IMR-90 (cell line): Measurements from ENCODE around the gene DENND1C. TPM values are rescaled to one million over a fixed set of nuclear protein-coding genes. Genes with fewer than 3 reads are reported as not detected.

Experiments used
- ATAC-seq: fragments of 200-7000 bp; cut with Tn5 transposase; 2 replicates; pipeline ENCODE4 v1.9.1; 2020; ENCODE audit warnings: low read depth, mild to moderate bottlenecking, moderate library complexity
- BruUV-seq: library from RNA; stranded (reverse); fragments of 400-500 nt; replicated peaks from 2 replicates; lab custom pipeline; 2021; lab: Mats Ljungman, UMichigan
- CTCF ChIA-PET: fragments of 300-600 bp; formaldehyde crosslinking; extraction: SDS; loops from one replicate; lab custom pipeline; 2021; ENCODE audit warnings: antibody characterized with exemption; lab: Yijun Ruan, JAX
- POLR2A ChIA-PET: fragments of 300-600 bp; sonication (Branson Sonifier 250); formaldehyde crosslinking; loops from one replicate; lab custom pipeline; 2022; ENCODE audit warnings: antibody characterized with exemption; ENCODE audit not compliant: unreplicated experiment; lab: Charles Lee
- DNase-seq: peaks from one replicate; pipeline ENCODE4 v3.0.0; 2013
- H2AFZ ChIP-seq: replicated peaks from 2 replicates; pipeline ENCODE3; 2013; ENCODE audit warnings: low read length, mild to moderate bottlenecking; ENCODE audit not compliant: poor library complexity
- H2AK5ac ChIP-seq: 2 replicates; pipeline ENCODE4 v1.6.1; 2013; ENCODE audit warnings: low read depth, low read length, inconsistent platforms
- H2AK9ac ChIP-seq: replicated peaks from 2 replicates; pipeline ENCODE3; 2013; ENCODE audit warnings: mild to moderate bottlenecking, low read depth, low read length, moderate library complexity; ENCODE audit not compliant: poor library complexity
- H2BK120ac ChIP-seq: 2 replicates; pipeline ENCODE4 v1.6.1; 2013; ENCODE audit warnings: low read depth, low read length, inconsistent platforms
- H2BK15ac ChIP-seq: 3 replicates; pipeline ENCODE4 v1.6.1; 2013; ENCODE audit warnings: low read depth, low read length, inconsistent platforms
- H2BK20ac ChIP-seq: 2 replicates; pipeline ENCODE4 v1.6.1; 2013; ENCODE audit warnings: low read depth, mild to moderate bottlenecking, inconsistent platforms, low read length, moderate library complexity
- H2BK5ac ChIP-seq: 2 replicates; pipeline ENCODE4 v1.6.1; 2013; ENCODE audit warnings: mild to moderate bottlenecking, low read depth, low read length, inconsistent platforms; ENCODE audit not compliant: poor library complexity, severe bottlenecking
- H3K14ac ChIP-seq: replicated peaks from 2 replicates; pipeline ENCODE4 v1.6.1; 2013; ENCODE audit warnings: low read depth, low read length, inconsistent platforms
- H3K18ac ChIP-seq: 2 replicates; pipeline ENCODE4 v1.6.1; 2013; ENCODE audit warnings: low read depth, low read length, control low read depth
- H3K23ac ChIP-seq: 2 replicates; pipeline ENCODE4 v1.6.1; 2013; ENCODE audit warnings: low read depth, low read length, inconsistent platforms
- H3K27ac ChIP-seq: 2 replicates; pipeline ENCODE4 v1.5.1; 2013; ENCODE audit warnings: mild to moderate bottlenecking, control low read depth, low read length; ENCODE audit not compliant: insufficient read depth
- H3K27me3 ChIP-seq: 2 replicates; pipeline ENCODE4 v1.6.1; 2013; ENCODE audit warnings: low read length; ENCODE audit not compliant: control insufficient read depth, insufficient read depth
- H3K36me3 ChIP-seq: 2 replicates; pipeline ENCODE4 v1.6.1; 2013; ENCODE audit warnings: low read length, mixed read lengths; ENCODE audit not compliant: control insufficient read depth, insufficient read depth
- H3K4ac ChIP-seq: 2 replicates; pipeline ENCODE4 v1.6.1; 2013; ENCODE audit warnings: low read depth, low read length, inconsistent platforms
- H3K4me1 ChIP-seq: 2 replicates; pipeline ENCODE4 v1.6.1; 2013; ENCODE audit warnings: low read length, mixed read lengths; ENCODE audit not compliant: control insufficient read depth, insufficient read depth
- H3K4me2 ChIP-seq: 2 replicates; pipeline ENCODE4 v1.6.1; 2013; ENCODE audit warnings: low read depth, mild to moderate bottlenecking, control low read depth, low read length, moderate library complexity
- H3K4me3 ChIP-seq: 2 replicates; pipeline ENCODE4 v1.5.1; 2013; ENCODE audit warnings: low read depth, mild to moderate bottlenecking, control low read depth, low read length, moderate library complexity; ENCODE audit not compliant: insufficient read depth
- H3K56ac ChIP-seq: 2 replicates; pipeline ENCODE4 v1.6.1; 2013; ENCODE audit warnings: low read length, inconsistent platforms; ENCODE audit not compliant: insufficient read depth; ENCODE audit errors: extremely low read depth
- H3K79me1 ChIP-seq, 2 experiments: 2 replicates each; pipeline ENCODE4 v1.6.1; 2013; ENCODE audit warnings: low read length in 2 of 2, inconsistent platforms in 1 of 2, low read depth in 1 of 2
- H3K9ac ChIP-seq: 2 replicates; pipeline ENCODE4 v1.6.1; 2013; ENCODE audit warnings: low read depth, low read length, control low read depth
- H3K9me1 ChIP-seq: 2 replicates; pipeline ENCODE4 v1.6.1; 2013; ENCODE audit warnings: low read length, inconsistent platforms; ENCODE audit not compliant: insufficient read depth
- H3K9me3 ChIP-seq: 2 replicates; pipeline ENCODE4 v1.6.1; 2013; ENCODE audit warnings: low read length; ENCODE audit not compliant: control insufficient read depth, insufficient read depth
- H4K20me1 ChIP-seq: 2 replicates; pipeline ENCODE4 v1.6.1; 2013; ENCODE audit warnings: low read length, inconsistent platforms; ENCODE audit not compliant: insufficient read depth
- H4K5ac ChIP-seq: 2 replicates; pipeline ENCODE4 v1.6.1; 2013; ENCODE audit warnings: mild to moderate bottlenecking, low read depth, low read length, control low read depth
- H4K8ac ChIP-seq, 2 experiments: 2 replicates each; pipeline ENCODE4 v1.6.1; 2013; ENCODE audit warnings: low read depth in 2 of 2, low read length in 2 of 2, control low read depth in 1 of 2, inconsistent platforms in 1 of 2
- H4K91ac ChIP-seq: 2 replicates; pipeline ENCODE4 v1.6.1; 2013; ENCODE audit warnings: low read depth, low read length, inconsistent platforms; ENCODE audit not compliant: insufficient read depth
- BHLHE40 ChIP-seq: fragments of 150-350 bp; IDR thresholded peaks from 2 replicates; pipeline ENCODE4 v1.6.1; 2016; ENCODE audit warnings: mild to moderate bottlenecking, low read depth, low read length
- CEBPB ChIP-seq: IDR thresholded peaks from 2 replicates; pipeline ENCODE4 v1.6.1; 2012; ENCODE audit warnings: low read depth, low read length, improper control_type of control experiment
- CHD1 ChIP-seq: IDR thresholded peaks from 2 replicates; pipeline ENCODE4 v1.6.1; 2012; ENCODE audit warnings: low read depth, low read length, improper control_type of control experiment
- FOS ChIP-seq: fragments of 150-350 bp; IDR thresholded peaks from 2 replicates; pipeline ENCODE4 v1.6.1; 2016; ENCODE audit warnings: low read depth, low read length
- MAFK ChIP-seq: IDR thresholded peaks from 2 replicates; pipeline ENCODE4 v1.6.1; 2012; ENCODE audit warnings: low read depth, low read length, improper control_type of control experiment
- MAZ ChIP-seq: IDR thresholded peaks from 2 replicates; pipeline ENCODE4 v1.6.1; 2012; ENCODE audit warnings: low read depth, mild to moderate bottlenecking, low read length, improper control_type of control experiment, moderate library complexity, borderline replicate concordance
- MXI1 ChIP-seq: IDR thresholded peaks from 2 replicates; pipeline ENCODE4 v1.6.1; 2012; ENCODE audit warnings: low read depth, mild to moderate bottlenecking, low read length, moderate library complexity, borderline replicate concordance
- NFE2L2 ChIP-seq: fragments of 150-350 bp; IDR thresholded peaks from 2 replicates; pipeline ENCODE4 v1.6.1; 2016; ENCODE audit warnings: low read depth, mild to moderate bottlenecking, low read length
- POLR2A ChIP-seq: IDR thresholded peaks from 2 replicates; pipeline ENCODE4 v1.6.1; 2012; ENCODE audit warnings: mild to moderate bottlenecking, low read depth, low read length
- RAD21 ChIP-seq: IDR thresholded peaks from 2 replicates; pipeline ENCODE4 v1.6.1; 2012; ENCODE audit warnings: low read length, improper control_type of control experiment
- RCOR1 ChIP-seq: IDR thresholded peaks from 2 replicates; pipeline ENCODE4 v1.6.1; 2012; ENCODE audit warnings: mild to moderate bottlenecking, low read length, improper control_type of control experiment; ENCODE audit not compliant: insufficient replicate concordance
- RFX5 ChIP-seq: IDR thresholded peaks from 2 replicates; pipeline ENCODE4 v1.8.0; 2012; ENCODE audit warnings: low read depth, mild to moderate bottlenecking, low read length, moderate library complexity
- SMC3 ChIP-seq: fragments of 150-350 bp; IDR thresholded peaks from 2 replicates; pipeline ENCODE4 v1.6.1; 2016; ENCODE audit warnings: low read depth, mild to moderate bottlenecking, antibody characterized with exemption, low read length, moderate library complexity
- USF2 ChIP-seq: fragments of 150-350 bp; IDR thresholded peaks from 2 replicates; pipeline ENCODE4 v1.6.1; 2017; ENCODE audit warnings: mild to moderate bottlenecking, antibody characterized with exemption, low read length, low read depth
- WGBS, 2 experiments: methylation state at CpG; one replicate each; pipeline versions ENCODE4 v1.1.5 to v1.1.7; 2013; ENCODE audit warnings: missing lambda C conversion rate in 2 of 2; ENCODE audit not compliant: insufficient read length in 1 of 2; ENCODE audit errors: extremely low coverage in 2 of 2; 5-methylcytosine and 5-hydroxymethylcytosine counted together
- dilution Hi-C: fragments of 300-500 bp; cut with HindIII; formaldehyde crosslinking; loops from one replicate; pipeline ENCODE4 v1.14.3; 2018; ENCODE audit warnings: low sequenced_read_pairs; ENCODE audit not compliant: unreplicated experiment
- in situ Hi-C: fragments of 300-500 bp; cut with MboI; formaldehyde crosslinking; loops from 3 replicates; pipeline ENCODE4 v1.14.3; 2019; ENCODE audit warnings: low sequenced_read_pairs, inconsistent platforms, mixed read lengths
- intact Hi-C: fragments of 100-400 bp; cut with micrococcal nuclease; formaldehyde crosslinking; loops from 2 replicates; pipeline ENCODE4 v1.10.0; 2022
- polyA plus RNA-seq, 3 experiments: library from polyadenylated mRNA; depleted of rRNA; stranded (reverse); fragments of >200 nt; gene quantifications; 2 replicates each; pipeline ENCODE4 v1.2.3, GENCODE V29; 2012; ENCODE audit warnings: low replicate concordance in 1 of 3
- total RNA-seq: library from RNA; depleted of rRNA; stranded (reverse); fragments of >200 nt; gene quantifications from 2 replicates; pipeline ENCODE4 v1.2.3, GENCODE V29; 2012
- TF ChIP-seq, protein P1 (sequence below): conservative IDR thresholded peaks from 2 replicates; pipeline ENCODE4 v1.5.1; 2012; ENCODE audit warnings: mild to moderate bottlenecking, low read depth, low read length, improper control_type of control experiment
- TF ChIP-seq, protein P2 (sequence below): fragments of 150-350 bp; IDR thresholded peaks from 2 replicates; pipeline ENCODE4 v1.6.1; 2016; ENCODE audit warnings: low read depth, mild to moderate bottlenecking, low read length, moderate library complexity, borderline replicate concordance

Gene DENND1C
- total and polyA plus RNA-seq, 2 of the 4 experiments (the other 2 are of a cell fraction) = not detected

- no peak overlapping the region for H4K8ac ChIP-seq
- H3K9me3 ChIP-seq = no peaks in the 10 kb centered on the region
- intact Hi-C loops = no loop called here
- H3K14ac ChIP-seq = no peak overlapping the region
- H3K4me3 ChIP-seq = no peak overlapping the region
- no peak overlapping the region for H3K4ac ChIP-seq
- H3K23ac ChIP-seq = no peak overlapping the region
- H3K27me3 ChIP-seq = peaks cover 15% of the 10 kb centered on the region; the same call in 1 of the 2 replicates
- dilution Hi-C loops = no loop called here
- TF ChIP-seq RCOR1 = no peak
- TF ChIP-seq FOS = no peak
- no peak for TF ChIP-seq CEBPB
- TF ChIP-seq RAD21 = no peak
- TF ChIP-seq MAFK = no peak
- no peak for TF ChIP-seq POLR2A
- TF ChIP-seq MXI1 = no peak
- no peak for TF ChIP-seq NFE2L2
- no peak for TF ChIP-seq MAZ
- no peak for TF ChIP-seq RFX5
- TF ChIP-seq, protein P1, sequence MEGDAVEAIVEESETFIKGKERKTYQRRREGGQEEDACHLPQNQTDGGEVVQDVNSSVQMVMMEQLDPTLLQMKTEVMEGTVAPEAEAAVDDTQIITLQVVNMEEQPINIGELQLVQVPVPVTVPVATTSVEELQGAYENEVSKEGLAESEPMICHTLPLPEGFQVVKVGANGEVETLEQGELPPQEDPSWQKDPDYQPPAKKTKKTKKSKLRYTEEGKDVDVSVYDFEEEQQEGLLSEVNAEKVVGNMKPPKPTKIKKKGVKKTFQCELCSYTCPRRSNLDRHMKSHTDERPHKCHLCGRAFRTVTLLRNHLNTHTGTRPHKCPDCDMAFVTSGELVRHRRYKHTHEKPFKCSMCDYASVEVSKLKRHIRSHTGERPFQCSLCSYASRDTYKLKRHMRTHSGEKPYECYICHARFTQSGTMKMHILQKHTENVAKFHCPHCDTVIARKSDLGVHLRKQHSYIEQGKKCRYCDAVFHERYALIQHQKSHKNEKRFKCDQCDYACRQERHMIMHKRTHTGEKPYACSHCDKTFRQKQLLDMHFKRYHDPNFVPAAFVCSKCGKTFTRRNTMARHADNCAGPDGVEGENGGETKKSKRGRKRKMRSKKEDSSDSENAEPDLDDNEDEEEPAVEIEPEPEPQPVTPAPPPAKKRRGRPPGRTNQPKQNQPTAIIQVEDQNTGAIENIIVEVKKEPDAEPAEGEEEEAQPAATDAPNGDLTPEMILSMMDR = no peak
- no peak for TF ChIP-seq CHD1
- TF ChIP-seq, protein P2, sequence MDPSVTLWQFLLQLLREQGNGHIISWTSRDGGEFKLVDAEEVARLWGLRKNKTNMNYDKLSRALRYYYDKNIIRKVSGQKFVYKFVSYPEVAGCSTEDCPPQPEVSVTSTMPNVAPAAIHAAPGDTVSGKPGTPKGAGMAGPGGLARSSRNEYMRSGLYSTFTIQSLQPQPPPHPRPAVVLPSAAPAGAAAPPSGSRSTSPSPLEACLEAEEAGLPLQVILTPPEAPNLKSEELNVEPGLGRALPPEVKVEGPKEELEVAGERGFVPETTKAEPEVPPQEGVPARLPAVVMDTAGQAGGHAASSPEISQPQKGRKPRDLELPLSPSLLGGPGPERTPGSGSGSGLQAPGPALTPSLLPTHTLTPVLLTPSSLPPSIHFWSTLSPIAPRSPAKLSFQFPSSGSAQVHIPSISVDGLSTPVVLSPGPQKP = no peak
- TF ChIP-seq SMC3 = no peak
- no peak for TF ChIP-seq USF2
- TF ChIP-seq BHLHE40 = no peak
- H3K56ac ChIP-seq = no peak overlapping the region
- no peak overlapping the region for H2BK15ac ChIP-seq
- no TSS peak for BruUV-seq
- in situ Hi-C loops = no loop called here
- no peak overlapping the region for H4K91ac ChIP-seq
- H2BK20ac ChIP-seq = no peak overlapping the region
- H4K5ac ChIP-seq = no peak overlapping the region
- ChIA-PET POLR2A (no interaction called here), CTCF (no interaction called here)
- no peak overlapping the region for H2BK5ac ChIP-seq
- no peak overlapping the region for H3K18ac ChIP-seq
- DNase-seq (no peak), ATAC-seq (no peak)
- H2AK5ac ChIP-seq = no peak overlapping the region
- no peak overlapping the region for H2AK9ac ChIP-seq
- no peaks in the 10 kb centered on the region for H3K9me1 ChIP-seq
- no peaks in the 10 kb centered on the region for H3K4me1 ChIP-seq
- no CpG with 5 or more reads among the region's 9 CpGs for WGBS, 2 experiments
- H3K9ac ChIP-seq = no peak overlapping the region
- H3K36me3 ChIP-seq = no peaks in the 10 kb centered on the region
- no peak overlapping the region for H2BK120ac ChIP-seq
- no peak overlapping the region for H2AFZ ChIP-seq
- H3K4me2 ChIP-seq = no peak overlapping the region
- H3K27ac ChIP-seq = no peak overlapping the region
- no peaks in the 10 kb centered on the region for H3K79me1 ChIP-seq
- H4K20me1 ChIP-seq = no peaks in the 10 kb centered on the region
Observed at GRCh38 chr19:6528544-6529121, 47.0 kb upstream of the DENND1C start.
